ENCODE results near the gene GRIP2. TPM values are rescaled to one million over a fixed set of nuclear protein-coding genes. Genes with fewer than 3 reads are reported as not detected.

The GRIP2 gene
- total and polyA plus RNA-seq, 2 of the 4 experiments (the other 2 are of a cell fraction) = 0.05 TPM; not detected in 1

GRCh38 chr3:14517601-14518431 is 22.3 kb downstream of the GRIP2 start:
- H3K36me3 ChIP-seq (ENCODE audit: control insufficient read depth, insufficient read depth, low read length) = no peaks in the 10 kb centered on the region
- H3K14ac ChIP-seq (replicated peaks; ENCODE audit: low read depth, low read length) = no peak overlapping the region
- H4K20me1 ChIP-seq (ENCODE audit: insufficient read depth, low read length) = no peaks in the 10 kb centered on the region
- BruUV-seq (replicated peaks) = no TSS peak
- no peak overlapping the region for H2BK20ac ChIP-seq (ENCODE audit: low read depth, low read length)
- H3K9ac ChIP-seq (ENCODE audit: low read depth, low read length) = no peak overlapping the region
- H2AK5ac ChIP-seq (ENCODE audit: low read depth, low read length) = no peak overlapping the region
- H4K8ac ChIP-seq (ENCODE audit: low read depth in 2 of 2, low read length in 2 of 2) = no peak overlapping the region
- H3K9me1 ChIP-seq (ENCODE audit: insufficient read depth, low read length) = no peaks in the 10 kb centered on the region
- H2BK5ac ChIP-seq (ENCODE audit: low read depth, low read length, poor library complexity, severe bottlenecking) = no peak overlapping the region
- in situ Hi-C loops (cut with MboI; ENCODE audit: low sequenced_read_pairs) (no loop called here), dilution Hi-C loops (cut with HindIII; ENCODE audit: low sequenced_read_pairs, unreplicated experiment) (no loop called here), intact Hi-C loops (cut with micrococcal nuclease) (no loop called here)
- no peak overlapping the region for H4K91ac ChIP-seq (ENCODE audit: insufficient read depth, low read depth, low read length)
- no peaks in the 10 kb centered on the region for H3K79me1 ChIP-seq (ENCODE audit: low read depth in 1 of 2, low read length in 2 of 2)
- no peaks in the 10 kb centered on the region for H3K4me1 ChIP-seq (ENCODE audit: control insufficient read depth, insufficient read depth, low read length)
- no peak overlapping the region for H3K4me2 ChIP-seq (ENCODE audit: low read depth, low read length)
- H4K5ac ChIP-seq (ENCODE audit: low read depth, low read length) = no peak overlapping the region
- H3K18ac ChIP-seq (ENCODE audit: low read depth, low read length) = no peak overlapping the region
- CTCF ChIA-PET = no interaction called here
- H3K27ac ChIP-seq (ENCODE audit: insufficient read depth, low read length) = no peak overlapping the region
- TF ChIP-seq CEBPB (IDR thresholded peaks at IDR 0.05; ENCODE audit: low read depth, low read length) = no peak
- no peak for TF ChIP-seq MAFK (IDR thresholded peaks at IDR 0.05; ENCODE audit: low read depth, low read length)
- TF ChIP-seq POLR2A (IDR thresholded peaks at IDR 0.05; ENCODE audit: low read depth, low read length) = no peak
- no peak for TF ChIP-seq RCOR1 (IDR thresholded peaks at IDR 0.05; ENCODE audit: insufficient replicate concordance, low read length)
- no peak overlapping the region for H2AFZ ChIP-seq (replicated peaks; ENCODE audit: low read length, poor library complexity)
- H2AK9ac ChIP-seq (replicated peaks; ENCODE audit: low read depth, low read length, poor library complexity) = no peak overlapping the region
- no peak overlapping the region for H2BK120ac ChIP-seq (ENCODE audit: low read depth, low read length)
- H3K56ac ChIP-seq (ENCODE audit: extremely low read depth, insufficient read depth, low read length) = no peak overlapping the region
- peaks cover 21% of the 10 kb centered on the region for H3K27me3 ChIP-seq (ENCODE audit: control insufficient read depth, insufficient read depth, low read length)
- H3K4ac ChIP-seq (ENCODE audit: low read depth, low read length) = no peak overlapping the region
- H2BK15ac ChIP-seq (ENCODE audit: low read depth, low read length) = no peak overlapping the region
- ATAC-seq (ENCODE audit: low read depth) (no peak; the same call in none of the 2 replicates), DNase-seq (no peak)
- no peak overlapping the region for H3K4me3 ChIP-seq (ENCODE audit: insufficient read depth, low read depth, low read length)
- POLR2A ChIA-PET (ENCODE audit: unreplicated experiment) = no interaction called here
- 58% methylated on average over 14 of the region's 22 CpGs; no CpG with 5 or more reads in 1 of the 2 experiments for WGBS, 2 experiments (ENCODE audit: extremely low coverage in 2 of 2, insufficient read length in 1 of 2)
- no peak overlapping the region for H3K23ac ChIP-seq (ENCODE audit: low read depth, low read length)
- H3K9me3 ChIP-seq (ENCODE audit: control insufficient read depth, insufficient read depth, low read length) = no peaks in the 10 kb centered on the region

Measured in IMR-90 (cell line).